HepG2 (cell line): Measurements from ENCODE around the gene ZBTB46. TPM values are rescaled to one million over a fixed set of nuclear protein-coding genes. Genes with fewer than 3 reads are reported as not detected.
A peak's percentile ranks its signal among the peaks of the same experiment; 100 is the strongest.

Experiments
- HOXD1 ChIP-seq: sonication (generic); formaldehyde crosslinking; IDR thresholded peaks from 2 replicates; pipeline ENCODE4 v1.5.0; 2020; ENCODE audit warnings: missing genetic modification reagents
- KAT2B ChIP-seq: fragments of 150-350 bp; IDR thresholded peaks from 2 replicates; pipeline ENCODE4 v1.6.1; 2014; ENCODE audit warnings: low read depth, low read length, borderline replicate concordance
- KDM6A ChIP-seq: IDR thresholded peaks from 2 replicates; pipeline ENCODE4 v1.6.1; 2016; ENCODE audit warnings: low read depth
- MATR3 ChIP-seq: sonication (generic); formaldehyde crosslinking; IDR thresholded peaks from 2 replicates; pipeline ENCODE4 v1.4.0; 2020; ENCODE audit warnings: missing genetic modification reagents
- MAZ ChIP-seq, 2 experiments: sonication (generic) in 1 of 2; formaldehyde crosslinking in 1 of 2; IDR thresholded peaks; 2 replicates each; pipeline versions ENCODE4 v1.5.0 to v1.6.1; 2012 to 2020; ENCODE audit warnings: low read depth in 2 of 2, mild to moderate bottlenecking in 2 of 2, borderline replicate concordance in 1 of 2, improper control_type of control experiment in 1 of 2, low read length in 1 of 2, missing genetic modification reagents in 1 of 2, moderate library complexity in 1 of 2
- MEIS2 ChIP-seq: sonication (generic); formaldehyde crosslinking; IDR thresholded peaks from 2 replicates; pipeline ENCODE4 v1.9.0; 2021; ENCODE audit warnings: mild to moderate bottlenecking, missing genetic modification reagents
- MIER3 ChIP-seq: IDR thresholded peaks from 2 replicates; pipeline ENCODE4 v1.6.1; 2016; ENCODE audit warnings: missing compliant biosample characterization, borderline replicate concordance
- MTF2 ChIP-seq: sonication (generic); formaldehyde crosslinking; IDR thresholded peaks from 2 replicates; pipeline ENCODE4 v1.5.0; 2020; ENCODE audit warnings: missing genetic modification reagents, borderline replicate concordance
- MYNN ChIP-seq: sonication (generic); formaldehyde crosslinking; IDR thresholded peaks from 2 replicates; pipeline ENCODE4 v1.4.0; 2020; ENCODE audit warnings: mild to moderate bottlenecking, low read depth, missing genetic modification reagents
- NFRKB ChIP-seq: fragments of 450-650 bp; IDR thresholded peaks from 2 replicates; pipeline ENCODE4 v1.6.1; 2017
- RXRA ChIP-seq: sonication (generic); formaldehyde crosslinking; IDR thresholded peaks from 2 replicates; pipeline ENCODE4 v1.5.1; 2020; ENCODE audit warnings: missing genetic modification reagents
- TBX2 ChIP-seq: sonication (generic); formaldehyde crosslinking; IDR thresholded peaks from 2 replicates; pipeline ENCODE4 v1.5.0; 2020; ENCODE audit warnings: missing genetic modification reagents, mild to moderate bottlenecking, borderline replicate concordance
- ZNF530 ChIP-seq: sonication (generic); formaldehyde crosslinking; IDR thresholded peaks from 2 replicates; pipeline ENCODE4 v1.5.0; 2020; ENCODE audit warnings: low read depth, mild to moderate bottlenecking, missing genetic modification reagents
- ZNF589 ChIP-seq: sonication (generic); formaldehyde crosslinking; conservative IDR thresholded peaks from 2 replicates; pipeline ENCODE4 v1.8.0; 2022; ENCODE audit warnings: mild to moderate bottlenecking, moderate library complexity, missing genetic modification reagents
- polyA plus RNA-seq, 8 experiments: library from polyadenylated mRNA; depleted of rRNA in 3 of 8; stranded (reverse) in 7 of 8; unstranded in 1 of 8; fragments of >200 nt; fragmentation: Illumina TruSeq in 4 of 8; extraction: Trizol in 4 of 8; gene quantifications; 2 replicates each; pipeline versions ENCODE4 v1.2.1 to v1.2.3, GENCODE V29; 2011 to 2016; ENCODE audit warnings: low read depth in 4 of 8, missing spikeins in 1 of 8, mixed read lengths in 1 of 8; ENCODE audit not compliant: insufficient read depth in 1 of 8
- total RNA-seq, 5 experiments: library from RNA; depleted of rRNA; stranded (reverse); fragments of >200 nt; fragmentation: Illumina TruSeq; extraction: Trizol; gene quantifications; 2 replicates each; pipeline ENCODE4 v1.2.3, GENCODE V29; 2016; ENCODE audit warnings: low read depth in 1 of 5
- TF ChIP-seq, protein P1 (sequence below), 2 experiments: fragments of 450-650 bp in 1 of 2; sonication (generic) in 1 of 2; formaldehyde crosslinking in 1 of 2; IDR thresholded peaks; 2 replicates each; pipeline versions ENCODE4 v1.6.1 to v1.8.0; 2016 to 2022; ENCODE audit warnings: antibody characterized with exemption in 1 of 2, mild to moderate bottlenecking in 1 of 2, missing genetic modification reagents in 1 of 2
- TF ChIP-seq, protein P2 (sequence below): sonication (generic); formaldehyde crosslinking; IDR thresholded peaks from 2 replicates; pipeline ENCODE4 v1.5.1; 2020; ENCODE audit warnings: missing genetic modification reagents, mild to moderate bottlenecking, borderline replicate concordance

The ZBTB46 gene
- total and polyA plus RNA-seq, 2 of the 13 experiments (the other 11 are each of a cell fraction or from before 2014, with no cell fraction given): 1.6 to 13.5 TPM

DNA sequence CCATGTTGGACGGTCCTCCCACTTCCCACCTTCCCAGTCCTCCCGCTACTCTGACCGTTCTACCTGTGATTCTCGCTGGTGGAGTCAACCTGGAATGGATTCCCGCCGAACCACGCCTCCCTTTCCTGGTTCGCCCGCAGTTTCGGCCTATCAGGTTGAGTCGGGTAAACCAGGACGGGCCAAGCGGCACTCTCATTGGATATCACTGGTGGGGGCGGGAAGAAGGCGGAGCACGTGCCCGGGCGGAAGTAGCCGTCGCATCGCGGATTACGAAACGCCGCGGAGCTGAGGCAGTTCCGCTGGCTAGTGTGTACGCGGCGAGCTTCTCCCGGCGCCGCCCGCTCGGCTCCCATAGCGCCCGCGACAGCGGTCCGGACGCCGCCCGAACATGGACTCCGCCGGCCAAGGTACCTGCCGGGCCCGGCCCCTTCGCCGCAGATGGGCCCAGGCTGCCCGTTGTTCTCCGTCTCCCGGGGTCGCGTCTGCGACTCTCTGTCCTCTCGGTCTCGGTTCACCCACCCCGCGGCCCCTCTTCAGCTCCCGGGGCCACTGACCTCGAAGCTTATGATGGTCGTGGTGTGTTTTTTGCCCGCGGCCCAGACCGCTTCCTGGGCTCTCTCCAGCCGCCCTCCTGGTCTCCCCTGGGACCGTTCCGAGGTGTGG, 34.0 kb upstream of the ZBTB46 start, which contains the start of gene TPD52L2 (continued):
- TF ChIP-seq MYNN (CRISPR knock-in tag): peak; percentile 31; the same call in 1 of the 2 replicates
- TF ChIP-seq, protein P1, sequence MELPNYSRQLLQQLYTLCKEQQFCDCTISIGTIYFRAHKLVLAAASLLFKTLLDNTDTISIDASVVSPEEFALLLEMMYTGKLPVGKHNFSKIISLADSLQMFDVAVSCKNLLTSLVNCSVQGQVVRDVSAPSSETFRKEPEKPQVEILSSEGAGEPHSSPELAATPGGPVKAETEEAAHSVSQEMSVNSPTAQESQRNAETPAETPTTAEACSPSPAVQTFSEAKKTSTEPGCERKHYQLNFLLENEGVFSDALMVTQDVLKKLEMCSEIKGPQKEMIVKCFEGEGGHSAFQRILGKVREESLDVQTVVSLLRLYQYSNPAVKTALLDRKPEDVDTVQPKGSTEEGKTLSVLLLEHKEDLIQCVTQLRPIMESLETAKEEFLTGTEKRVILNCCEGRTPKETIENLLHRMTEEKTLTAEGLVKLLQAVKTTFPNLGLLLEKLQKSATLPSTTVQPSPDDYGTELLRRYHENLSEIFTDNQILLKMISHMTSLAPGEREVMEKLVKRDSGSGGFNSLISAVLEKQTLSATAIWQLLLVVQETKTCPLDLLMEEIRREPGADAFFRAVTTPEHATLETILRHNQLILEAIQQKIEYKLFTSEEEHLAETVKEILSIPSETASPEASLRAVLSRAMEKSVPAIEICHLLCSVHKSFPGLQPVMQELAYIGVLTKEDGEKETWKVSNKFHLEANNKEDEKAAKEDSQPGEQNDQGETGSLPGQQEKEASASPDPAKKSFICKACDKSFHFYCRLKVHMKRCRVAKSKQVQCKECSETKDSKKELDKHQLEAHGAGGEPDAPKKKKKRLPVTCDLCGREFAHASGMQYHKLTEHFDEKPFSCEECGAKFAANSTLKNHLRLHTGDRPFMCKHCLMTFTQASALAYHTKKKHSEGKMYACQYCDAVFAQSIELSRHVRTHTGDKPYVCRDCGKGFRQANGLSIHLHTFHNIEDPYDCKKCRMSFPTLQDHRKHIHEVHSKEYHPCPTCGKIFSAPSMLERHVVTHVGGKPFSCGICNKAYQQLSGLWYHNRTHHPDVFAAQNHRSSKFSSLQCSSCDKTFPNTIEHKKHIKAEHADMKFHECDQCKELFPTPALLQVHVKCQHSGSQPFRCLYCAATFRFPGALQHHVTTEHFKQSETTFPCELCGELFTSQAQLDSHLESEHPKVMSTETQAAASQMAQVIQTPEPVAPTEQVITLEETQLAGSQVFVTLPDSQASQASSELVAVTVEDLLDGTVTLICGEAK (IDR thresholded peaks at IDR 0.05): peak; percentile 72
- TF ChIP-seq, protein P1 (CRISPR knock-in tag; IDR thresholded peaks at IDR 0.05): peak; percentile 90
- TF ChIP-seq ZNF530 (CRISPR knock-in tag): peak; percentile 93; the same call in 1 of the 2 replicates
- TF ChIP-seq KDM6A (CRISPR knock-in tag): peak; percentile 47
- no peak; the same call in 1 of the 2 replicates for TF ChIP-seq MAZ (IDR thresholded peaks at IDR 0.05; ENCODE audit: borderline replicate concordance, low read depth, low read length)
- TF ChIP-seq MAZ (CRISPR knock-in tag; IDR thresholded peaks at IDR 0.05; ENCODE audit: low read depth): peak; percentile 92
- TF ChIP-seq HOXD1 (CRISPR knock-in tag): peak; percentile 82
- TF ChIP-seq MTF2 (CRISPR knock-in tag): no peak
- TF ChIP-seq MIER3: peak; percentile 96
- TF ChIP-seq TBX2 (CRISPR knock-in tag): peak; percentile 91
- peak; percentile 74; the same call in 1 of the 2 replicates for TF ChIP-seq NFRKB
- TF ChIP-seq KAT2B: no peak
- TF ChIP-seq, protein P2, sequence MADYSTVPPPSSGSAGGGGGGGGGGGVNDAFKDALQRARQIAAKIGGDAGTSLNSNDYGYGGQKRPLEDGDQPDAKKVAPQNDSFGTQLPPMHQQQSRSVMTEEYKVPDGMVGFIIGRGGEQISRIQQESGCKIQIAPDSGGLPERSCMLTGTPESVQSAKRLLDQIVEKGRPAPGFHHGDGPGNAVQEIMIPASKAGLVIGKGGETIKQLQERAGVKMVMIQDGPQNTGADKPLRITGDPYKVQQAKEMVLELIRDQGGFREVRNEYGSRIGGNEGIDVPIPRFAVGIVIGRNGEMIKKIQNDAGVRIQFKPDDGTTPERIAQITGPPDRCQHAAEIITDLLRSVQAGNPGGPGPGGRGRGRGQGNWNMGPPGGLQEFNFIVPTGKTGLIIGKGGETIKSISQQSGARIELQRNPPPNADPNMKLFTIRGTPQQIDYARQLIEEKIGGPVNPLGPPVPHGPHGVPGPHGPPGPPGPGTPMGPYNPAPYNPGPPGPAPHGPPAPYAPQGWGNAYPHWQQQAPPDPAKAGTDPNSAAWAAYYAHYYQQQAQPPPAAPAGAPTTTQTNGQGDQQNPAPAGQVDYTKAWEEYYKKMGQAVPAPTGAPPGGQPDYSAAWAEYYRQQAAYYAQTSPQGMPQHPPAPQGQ: peak; percentile 31; the same call in 1 of the 2 replicates
- peak; percentile 82 for TF ChIP-seq RXRA (CRISPR knock-in tag)
- TF ChIP-seq MEIS2: peak; percentile 89; the same call in 1 of the 2 replicates
- peak; percentile 98 for TF ChIP-seq ZNF589 (CRISPR knock-in tag)
- no peak for TF ChIP-seq MATR3 (CRISPR knock-in tag)
